SU-DHL-6 (cell line): ENCODE data around the gene CIAO2B.

ENCODE experiments used
- CTCF ChIP-seq: fragments of 200-600 bp; sonication (generic); IDR thresholded peaks from one replicate; pipeline ENCODE4 v1.5.1; 2017; ENCODE audit warnings: antibody characterized with exemption, mild to moderate bottlenecking, low read length, moderate library complexity; ENCODE audit not compliant: insufficient read depth, poor library complexity, severe bottlenecking
- EZH2phosphoT487 ChIP-seq: fragments of 200-600 bp; sonication (generic), shearing (Covaris generic); conservative IDR thresholded peaks from 2 replicates; pipeline ENCODE4 v1.6.1; 2018; ENCODE audit warnings: mild to moderate bottlenecking, antibody characterized with exemption, low read length, moderate library complexity, mixed read lengths

- no peak for TF ChIP-seq CTCF
- no peak for TF ChIP-seq EZH2phosphoT487
These were observed 4.0 kb downstream of the CIAO2B start for GRCh38 chr16:66930189-66930588.
